ENCODE results near the gene COQ8A.

The COQ8A gene

GRCh38 chr1:226908419-226908818 is 31.7 kb upstream of the COQ8A start:
- TF ChIP-seq, protein P1, sequence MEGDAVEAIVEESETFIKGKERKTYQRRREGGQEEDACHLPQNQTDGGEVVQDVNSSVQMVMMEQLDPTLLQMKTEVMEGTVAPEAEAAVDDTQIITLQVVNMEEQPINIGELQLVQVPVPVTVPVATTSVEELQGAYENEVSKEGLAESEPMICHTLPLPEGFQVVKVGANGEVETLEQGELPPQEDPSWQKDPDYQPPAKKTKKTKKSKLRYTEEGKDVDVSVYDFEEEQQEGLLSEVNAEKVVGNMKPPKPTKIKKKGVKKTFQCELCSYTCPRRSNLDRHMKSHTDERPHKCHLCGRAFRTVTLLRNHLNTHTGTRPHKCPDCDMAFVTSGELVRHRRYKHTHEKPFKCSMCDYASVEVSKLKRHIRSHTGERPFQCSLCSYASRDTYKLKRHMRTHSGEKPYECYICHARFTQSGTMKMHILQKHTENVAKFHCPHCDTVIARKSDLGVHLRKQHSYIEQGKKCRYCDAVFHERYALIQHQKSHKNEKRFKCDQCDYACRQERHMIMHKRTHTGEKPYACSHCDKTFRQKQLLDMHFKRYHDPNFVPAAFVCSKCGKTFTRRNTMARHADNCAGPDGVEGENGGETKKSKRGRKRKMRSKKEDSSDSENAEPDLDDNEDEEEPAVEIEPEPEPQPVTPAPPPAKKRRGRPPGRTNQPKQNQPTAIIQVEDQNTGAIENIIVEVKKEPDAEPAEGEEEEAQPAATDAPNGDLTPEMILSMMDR (conservative IDR thresholded peaks at IDR 0.05; ENCODE audit: low read depth, low read length): no peak
- no peak for DNase-seq (ENCODE audit: low read depth)
- H3K4me3 ChIP-seq (ENCODE audit: low read depth, low read length): no peak overlapping the region

- no peak for DNase-seq (ENCODE audit: low read depth)
- no peak overlapping the region for H3K4me3 ChIP-seq (ENCODE audit: low read depth, low read length)
- TF ChIP-seq, protein P1 (conservative IDR thresholded peaks at IDR 0.05; ENCODE audit: low read depth, low read length): no peak
Measured at GRCh38 chr1:226908913-226909312, 31.2 kb upstream of the COQ8A start.

- H3K4me3 ChIP-seq (ENCODE audit: low read depth, low read length): no peak overlapping the region
- peak; percentile 63 for DNase-seq (ENCODE audit: low read depth)
- TF ChIP-seq, protein P1 (conservative IDR thresholded peaks at IDR 0.05; ENCODE audit: low read depth, low read length): peak; percentile 84
Measured at GRCh38 chr1:226912587-226913176, 27.4 kb upstream of the COQ8A start.

DNA sequence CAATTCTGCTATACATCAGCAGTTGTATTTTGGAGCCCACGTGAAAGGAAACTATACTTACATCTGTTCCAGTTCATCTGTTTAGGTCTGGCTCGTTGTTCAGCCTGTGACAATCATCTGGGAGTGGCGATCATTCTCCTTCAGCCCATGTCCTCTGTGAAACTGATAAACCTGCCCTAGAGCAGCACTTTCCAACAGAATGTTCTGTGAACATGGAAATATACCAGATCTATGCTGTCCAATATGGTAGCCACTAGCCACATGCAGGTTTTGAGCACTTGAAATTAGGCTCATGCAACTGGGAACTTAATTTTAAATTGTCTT is 24.5 kb upstream of the COQ8A start:
- DNase-seq (ENCODE audit: low read depth): no peak
- TF ChIP-seq, protein P1 (conservative IDR thresholded peaks at IDR 0.05; ENCODE audit: low read depth, low read length): no peak
- no peak overlapping the region for H3K4me3 ChIP-seq (ENCODE audit: low read depth, low read length)

DNA sequence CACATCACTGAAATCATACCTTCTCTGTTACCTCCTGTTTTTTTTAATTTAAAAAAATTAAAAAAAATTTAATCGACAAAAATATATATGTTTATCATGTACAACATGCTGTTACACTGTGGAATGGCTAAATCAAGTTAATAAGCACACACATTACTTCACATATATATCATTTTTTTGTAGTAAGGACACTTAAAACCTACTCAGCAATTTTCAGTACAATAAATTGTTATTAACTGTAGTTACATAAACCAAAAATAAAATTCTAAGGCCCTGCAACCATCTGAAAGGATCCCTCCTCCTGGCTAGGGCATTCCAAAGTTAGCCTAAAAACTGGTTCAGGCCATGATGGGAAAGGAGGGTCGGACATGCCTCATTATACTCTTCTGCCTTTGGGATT is 23.6 kb upstream of the COQ8A start:
- no peak for DNase-seq (ENCODE audit: low read depth)
- H3K4me3 ChIP-seq (ENCODE audit: low read depth, low read length): no peak overlapping the region
- TF ChIP-seq, protein P1 (conservative IDR thresholded peaks at IDR 0.05; ENCODE audit: low read depth, low read length): no peak

DNA sequence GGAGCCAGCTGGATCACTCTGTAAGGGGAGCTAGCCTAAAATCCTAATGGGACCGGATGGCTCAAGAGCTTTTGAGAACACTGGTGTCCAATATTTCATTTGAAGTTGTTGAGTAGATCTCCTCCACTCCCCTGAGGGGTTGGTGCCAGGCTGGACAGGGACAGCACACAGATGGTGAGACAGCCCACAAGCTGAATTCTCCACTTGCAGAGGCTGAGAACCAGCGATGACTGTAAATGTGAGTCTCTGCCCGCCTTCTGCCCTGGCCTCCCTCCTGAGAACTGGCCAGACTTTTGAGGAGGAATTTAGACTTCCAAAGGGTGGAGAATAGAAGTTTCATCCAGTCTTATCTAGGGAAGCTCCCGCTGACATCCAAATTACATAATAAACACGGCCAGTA is 20.5 kb upstream of the COQ8A start:
- TF ChIP-seq, protein P1 (conservative IDR thresholded peaks at IDR 0.05; ENCODE audit: low read depth, low read length): no peak
- H3K4me3 ChIP-seq (ENCODE audit: low read depth, low read length): no peak overlapping the region
- DNase-seq (ENCODE audit: low read depth): no peak

DNA sequence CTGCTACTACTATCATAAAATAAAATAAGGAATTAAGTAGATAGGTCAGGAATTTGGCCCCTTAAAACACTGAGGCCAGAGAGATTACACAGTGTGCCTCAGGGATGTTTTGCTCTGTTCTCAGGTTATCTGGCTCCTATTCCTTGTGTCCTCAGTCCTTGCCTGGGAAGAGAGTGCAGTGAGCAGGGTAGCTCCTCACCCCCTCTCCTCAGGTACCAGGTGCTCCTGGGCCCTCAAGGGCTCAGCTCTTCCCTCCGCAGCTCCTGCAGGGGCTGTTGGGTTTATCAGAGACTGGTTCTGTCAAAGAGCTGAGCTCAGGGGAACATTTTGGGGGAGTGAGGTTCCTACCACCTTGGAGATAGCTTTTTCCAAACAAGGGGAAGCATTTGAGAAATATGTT is 20.1 kb upstream of the COQ8A start:
- no peak for DNase-seq (ENCODE audit: low read depth)
- TF ChIP-seq, protein P1 (conservative IDR thresholded peaks at IDR 0.05; ENCODE audit: low read depth, low read length): no peak
- H3K4me3 ChIP-seq (ENCODE audit: low read depth, low read length): no peak overlapping the region
